HG02840 (cell line): ENCODE measurements around the gene OR4C3.
"Not testable (repeated sequence)": the region's sequence is repeated elsewhere in the genome, so short reads cannot be mapped to it uniquely, and the experiment has no call there.

Source experiments
- ATAC-seq: cut with Tn5 transposase; IDR thresholded peaks from one replicate; pipeline ENCODE4 v1.9.1; 2021; ENCODE audit warnings: mild to moderate bottlenecking, moderate library complexity, moderate number of reproducible peaks; ENCODE audit not compliant: unreplicated experiment, low FRiP score

OR4C3 gene

GRCh38 chr11:48324620-48325019 lies at the start of gene OR4C3:
TSS of gene OR4C3 (plus strand) at chr11:48324920. CDS start at chr11:48325022, 102 bp downstream.
- ATAC-seq: not testable (repeated sequence)

GRCh38 chr11:48305923-48306322 lies 18.8 kb upstream of the OR4C3 start, which contains the start of gene OR4S1:
TSS of gene OR4S1 (plus strand) at chr11:48306223. CDS start at chr11:48306223, 0 bp downstream.
- no peak for ATAC-seq

- peak; percentile 73 for ATAC-seq
Observed at GRCh38 chr11:48307760-48308386, 16.8 kb upstream of the OR4C3 start.

- not testable (repeated sequence) for ATAC-seq
Observed at GRCh38 chr11:48313590-48313989, 11.1 kb upstream of the OR4C3 start.

GRCh38 chr11:48319813-48320212 lies 4.9 kb upstream of the OR4C3 start:
- not testable (repeated sequence) for ATAC-seq

GRCh38 chr11:48341466-48341865 lies 16.7 kb downstream of the OR4C3 start:
- ATAC-seq: no peak

- not testable (repeated sequence) for ATAC-seq
Observed at GRCh38 chr11:48342505-48342904, 17.8 kb downstream of the OR4C3 start.

- ATAC-seq: not testable (repeated sequence)
Observed at GRCh38 chr11:48346286-48346685, 21.6 kb downstream of the OR4C3 start.

GRCh38 chr11:48354013-48354412 lies 29.3 kb downstream of the OR4C3 start:
- no peak for ATAC-seq

GRCh38 chr11:48354677-48355076 lies 30.0 kb downstream of the OR4C3 start:
- ATAC-seq: no peak

GRCh38 chr11:48361289-48361688 lies 36.6 kb downstream of the OR4C3 start:
- not testable (repeated sequence) for ATAC-seq

GRCh38 chr11:48366365-48366764 lies 41.6 kb downstream of the OR4C3 start, which contains the start of gene OR4C5:
TSS of gene OR4C5 (minus strand) at chr11:48366465. CDS start at chr11:48366465, 0 bp downstream.
- no peak for ATAC-seq
